Heart right ventricle (tissue), 16 donors: ENCODE results near the gene GPC5. TPM values are rescaled to one million over a fixed set of nuclear protein-coding genes. Genes with fewer than 3 reads are reported as not detected.

Experiments
- ATAC-seq, 8 donors: fragments of 200-7000 bp; cut with Tn5 transposase; one replicate each; pipeline ENCODE4 v1.9.1; 2020; ENCODE audit warnings: mild to moderate bottlenecking in 8 of 8, moderate library complexity in 8 of 8, moderate number of reproducible peaks in 1 of 8
- DNase-seq, 2 donors: peaks; one replicate each; pipeline ENCODE4 v3.0.0-alpha.2; 2020
- H3K27ac ChIP-seq, 10 donors: fragments of 200-600 bp; sonication (generic) in 2 of 10; one replicate each; pipeline versions ENCODE4 v1.5.0 to v1.8.0; 2020 to 2022; ENCODE audit warnings: mild to moderate bottlenecking in 3 of 10
- H3K27me3 ChIP-seq, 7 donors: fragments of 200-600 bp; one replicate each; pipeline ENCODE4 v1.8.0; 2021 to 2022; ENCODE audit warnings: mild to moderate bottlenecking in 2 of 7
- H3K36me3 ChIP-seq, 9 donors: fragments of 200-600 bp; sonication (generic) in 1 of 9; one replicate each; pipeline versions ENCODE4 v1.5.0 to v1.8.0; 2020 to 2022; ENCODE audit warnings: mild to moderate bottlenecking in 2 of 9
- H3K4me1 ChIP-seq, 9 donors: fragments of 200-600 bp; sonication (generic) in 1 of 9; one replicate each; pipeline versions ENCODE4 v1.5.0 to v1.8.0; 2020 to 2022; ENCODE audit warnings: mild to moderate bottlenecking in 4 of 9
- H3K4me3 ChIP-seq, 10 donors: fragments of 200-600 bp; sonication (generic) in 2 of 10; one replicate each; pipeline versions ENCODE4 v1.5.0 to v1.8.0; 2020 to 2022; ENCODE audit warnings: mild to moderate bottlenecking in 7 of 10, moderate library complexity in 2 of 10
- H3K9me3 ChIP-seq, 11 donors: fragments of 200-600 bp in 10 of 11; sonication (generic) in 2 of 11; one replicate each; pipeline versions ENCODE4 v1.5.0 to v1.8.0; 2013 to 2022; ENCODE audit warnings: mild to moderate bottlenecking in 2 of 11, control low read depth in 1 of 11, moderate library complexity in 1 of 11
- WGBS, 2 donors: extraction: QIAGEN DNeasy Blood & Tissue Kit; methylation state at CpG; one replicate each; pipeline ENCODE4 v1.1.7; 2013; ENCODE audit warnings: inconsistent platforms in 1 of 2; 5-methylcytosine and 5-hydroxymethylcytosine counted together
- intact Hi-C, 10 donors: fragments of 100-400 bp; cut with DNase I; formaldehyde crosslinking; loops; one replicate each; pipeline versions ENCODE4 v1.11.1 to v1.14.2; 2022
- polyA plus RNA-seq, 2 donors: library from polyadenylated mRNA; stranded (reverse); fragments of 200-250 nt; gene quantifications; one replicate each; pipeline ENCODE4 v1.2.3, GENCODE V29; 2013
- total RNA-seq, 10 donors: library from RNA; stranded (reverse); fragmentation: NEBNext Ultra II Directional in 3 of 10; extraction: Animal tissue kit (Norgen Biotek cat#: 25700) in 3 of 10; gene quantifications; one replicate each; pipeline versions ENCODE4 v1.2.1 to v1.2.4, GENCODE V29; 2021 to 2023
- TF ChIP-seq, protein P1 (sequence below), 9 donors: fragments of 200-600 bp; sonication (generic) in 2 of 9; IDR thresholded peaks; one replicate each; pipeline versions ENCODE4 v1.5.0 to v1.8.0; 2021 to 2022; ENCODE audit warnings: antibody characterized with exemption in 9 of 9, mild to moderate bottlenecking in 5 of 9, moderate library complexity in 1 of 9
- donor health status: Arrhythmogenic right ventricular cardiomyopathy.
- donor health status: ischemic (EF 13 %, LVEDD 7.1; RV severe dilation, severe dysfunction).
- donor health status: healthy with polysubstance abuse.
- donor health status: DM: no; HTN: yes; CAD: no.
- donor health status: DM: no; HTN: no; CAD: no.
- donor health status: ischemic (EF 25% LVEDD 6.9; RV normal size, moderate dysfunction).
- donor health status: ischemic (EF 25% LVEDD 5.7; RV mildly dilated, moderate dysfunction).
- donor health status: healthy.
- donor health status: DM: yes; HTN: yes; CAD: no.
- donor health status: Ischemic cardiomyopathy.
- donor health status: ischemic (EF 35%, LVEDD 5.7; RV mildly dilated, moderate dysfunction).
- donor health status: nonischemic (EF 11% LVEDD 7.7; RV severe dilation, severe dysfunction).
- donor health status: DM: yes; HTN: yes; CAD: no.
- donor health status: PGD.
- donor health status: ischemic (EF 29% LVEDD 5.4; RV normal size, mild dysfunction).
- donor health status: nonischemic (EF 23%, LVEDD 6.1; RV moderate dilation, normal function).

The GPC5 gene
- total and polyA plus RNA-seq, 12 donors: 0.01 to 3.5 (median 0.70) TPM; not detected in 1

GRCh38 chr13:91948736-91949135, 550.3 kb downstream of the GPC5 start:
- Histone ChIP-seq H3K4me3 (no peak overlapping the region), H3K27ac (no peak overlapping the region), H3K9me3 (no peaks in the 10 kb centered on the region), H3K4me1 (no peaks in the 10 kb centered on the region), H3K36me3 (no peaks in the 10 kb centered on the region), H3K27me3 (peaks cover 0 to 5% (median 0%) of the 10 kb centered on the region in 7 donors)
- 60 to 80% methylated on average over 1 of the region's 1 CpG for WGBS, 2 donors
- ATAC-seq (no peak), DNase-seq (no peak)
- TF ChIP-seq, protein P1, sequence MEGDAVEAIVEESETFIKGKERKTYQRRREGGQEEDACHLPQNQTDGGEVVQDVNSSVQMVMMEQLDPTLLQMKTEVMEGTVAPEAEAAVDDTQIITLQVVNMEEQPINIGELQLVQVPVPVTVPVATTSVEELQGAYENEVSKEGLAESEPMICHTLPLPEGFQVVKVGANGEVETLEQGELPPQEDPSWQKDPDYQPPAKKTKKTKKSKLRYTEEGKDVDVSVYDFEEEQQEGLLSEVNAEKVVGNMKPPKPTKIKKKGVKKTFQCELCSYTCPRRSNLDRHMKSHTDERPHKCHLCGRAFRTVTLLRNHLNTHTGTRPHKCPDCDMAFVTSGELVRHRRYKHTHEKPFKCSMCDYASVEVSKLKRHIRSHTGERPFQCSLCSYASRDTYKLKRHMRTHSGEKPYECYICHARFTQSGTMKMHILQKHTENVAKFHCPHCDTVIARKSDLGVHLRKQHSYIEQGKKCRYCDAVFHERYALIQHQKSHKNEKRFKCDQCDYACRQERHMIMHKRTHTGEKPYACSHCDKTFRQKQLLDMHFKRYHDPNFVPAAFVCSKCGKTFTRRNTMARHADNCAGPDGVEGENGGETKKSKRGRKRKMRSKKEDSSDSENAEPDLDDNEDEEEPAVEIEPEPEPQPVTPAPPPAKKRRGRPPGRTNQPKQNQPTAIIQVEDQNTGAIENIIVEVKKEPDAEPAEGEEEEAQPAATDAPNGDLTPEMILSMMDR (IDR thresholded peaks at IDR 0.05): no peak
- intact Hi-C loops: no loop called here

DNA sequence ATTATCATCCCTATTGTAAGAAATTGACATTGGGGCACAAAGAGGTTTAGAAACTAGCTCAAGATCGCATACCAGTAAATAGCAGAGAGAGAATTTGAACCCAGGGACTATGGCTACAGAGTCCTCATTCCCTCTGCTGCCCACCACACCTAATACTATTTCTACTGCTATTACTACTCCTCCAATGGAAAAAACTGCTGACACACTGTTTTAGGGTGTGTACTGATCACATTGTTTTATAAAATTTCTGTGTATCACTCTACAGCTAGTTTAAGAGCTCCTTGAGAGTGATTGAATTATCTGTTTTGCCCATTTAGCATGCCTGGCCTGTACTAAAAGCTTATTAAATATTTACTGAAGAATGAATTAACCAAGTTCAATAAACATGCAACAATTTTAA, 552.4 kb downstream of the GPC5 start:
- no peak overlapping the region for H3K4me3 ChIP-seq
- intact Hi-C loops: no loop called here
- DNase-seq: no peak
- 79 to 90% methylated on average over 1 of the region's 1 CpG for WGBS, 2 donors
- no peak for ATAC-seq
- no peaks in the 10 kb centered on the region for H3K36me3 ChIP-seq
- H3K4me1 ChIP-seq: no peaks in the 10 kb centered on the region
- peaks cover 0 to 5% (median 0%) of the 10 kb centered on the region in 7 donors for H3K27me3 ChIP-seq
- H3K9me3 ChIP-seq: no peaks in the 10 kb centered on the region
- TF ChIP-seq, protein P1 (IDR thresholded peaks at IDR 0.05): no peak
- no peak overlapping the region for H3K27ac ChIP-seq

- TF ChIP-seq, protein P1 (IDR thresholded peaks at IDR 0.05): no peak
- Histone ChIP-seq H3K36me3 (no peaks in the 10 kb centered on the region), H3K9me3 (peaks cover 0 to 25% (median 0%) of the 10 kb centered on the region in 11 donors), H3K27me3 (no peaks in the 10 kb centered on the region), H3K4me1 (no peaks in the 10 kb centered on the region), H3K4me3 (no peak overlapping the region), H3K27ac (no peak overlapping the region)
- no peak for ATAC-seq
- intact Hi-C loops: no loop called here
- no peak for DNase-seq
- WGBS, 2 donors: 86 to 88% methylated on average over 1 of the region's 1 CpG
Observed at GRCh38 chr13:91955546-91956355, 557.3 kb downstream of the GPC5 start.

DNA sequence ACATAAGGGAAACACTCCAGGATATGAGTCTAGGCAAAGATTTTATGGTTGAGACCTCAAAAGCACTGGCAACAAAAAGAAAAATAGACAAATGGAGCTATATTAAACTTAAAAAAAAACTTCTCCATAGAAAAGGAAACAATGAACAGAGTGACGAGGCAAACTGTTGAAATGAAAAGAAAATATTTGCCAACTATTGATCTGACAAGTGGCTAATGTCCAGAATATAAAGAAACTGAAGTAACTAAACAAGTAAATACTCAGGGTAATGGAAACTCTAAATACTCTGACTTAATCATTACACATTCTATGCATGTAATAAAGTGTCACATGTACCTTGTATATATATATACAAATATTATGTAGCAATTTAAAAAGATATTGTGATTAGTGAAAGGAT, 562.5 kb downstream of the GPC5 start:
- WGBS, 2 donors: 49 to 55% methylated on average over 1 of the region's 1 CpG
- H3K27ac ChIP-seq: no peak overlapping the region
- ATAC-seq: no peak
- no peaks in the 10 kb centered on the region for H3K36me3 ChIP-seq
- H3K4me3 ChIP-seq: no peak overlapping the region
- intact Hi-C loops: loop anchor here in 1 of 10 donors (1.0 kb wide), 1 partner anchor 44 kb away; no protein-coding TSS in a partner anchor
- TF ChIP-seq, protein P1 (IDR thresholded peaks at IDR 0.05): no peak
- DNase-seq: no peak
- H3K27me3 ChIP-seq: no peaks in the 10 kb centered on the region
- H3K9me3 ChIP-seq: peaks cover 0 to 60% (median 4%) of the 10 kb centered on the region in 11 donors
- no peaks in the 10 kb centered on the region for H3K4me1 ChIP-seq
